Islet of Langerhans (tissue), 1 donor: ENCODE results near the gene OR2A5.
"Not testable (repeated sequence)": the region's sequence is repeated elsewhere in the genome, so short reads cannot be mapped to it uniquely, and the experiment has no call there.

Experiments used
- FAIRE-seq: peaks from one replicate; lab custom pipeline; 2011; peaks lifted over from hg19 to GRCh38; lab: Jason Lieb, UNC

The OR2A5 gene

DNA sequence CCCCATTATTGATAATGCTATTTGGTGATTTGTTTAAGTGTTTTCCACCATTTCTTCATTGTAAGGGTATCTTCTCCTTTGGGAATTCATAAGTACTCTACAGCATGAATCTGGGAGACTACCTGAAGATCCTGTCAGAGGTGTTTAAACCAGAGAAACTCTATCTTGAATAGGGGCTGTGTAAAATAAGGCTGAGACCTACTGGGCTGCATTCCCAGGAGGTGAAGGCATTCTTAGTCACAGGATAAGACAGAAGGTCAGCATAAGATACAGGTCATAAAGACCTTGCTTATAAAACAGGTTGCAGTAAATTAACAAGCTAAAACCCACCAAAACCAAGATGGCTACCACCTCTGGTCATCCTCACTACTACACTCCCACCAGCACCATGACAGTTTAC is 13.4 kb upstream of the OR2A5 start:
- FAIRE-seq, result no peak

DNA sequence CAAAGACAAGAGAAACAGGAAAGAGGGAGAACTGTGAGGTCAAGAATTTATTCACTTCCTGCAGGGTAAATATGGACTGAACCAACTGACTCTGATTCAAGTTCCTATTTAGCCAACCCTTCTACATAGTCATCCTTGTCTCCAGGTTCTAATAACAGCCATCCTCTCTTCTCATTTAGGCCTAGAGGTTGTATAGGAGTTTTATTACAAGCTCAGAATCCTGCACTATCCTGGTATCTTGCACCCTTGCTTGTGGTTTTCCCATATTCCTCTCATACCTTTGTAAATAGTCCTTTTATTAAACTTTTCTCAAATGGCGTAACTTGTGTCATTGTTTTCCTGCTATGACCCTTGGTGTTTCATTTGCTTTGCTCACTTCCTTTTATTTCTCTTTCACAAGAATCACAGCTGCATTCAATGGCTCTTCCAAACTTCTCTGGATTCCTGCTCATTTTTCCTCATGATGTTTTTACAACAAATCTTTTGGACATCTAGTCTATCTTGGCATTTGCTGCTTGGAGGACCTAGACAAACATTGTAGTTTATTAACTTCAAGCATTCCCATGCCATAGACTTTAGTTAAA is 12.4 kb upstream of the OR2A5 start:
- FAIRE-seq, result no peak

DNA sequence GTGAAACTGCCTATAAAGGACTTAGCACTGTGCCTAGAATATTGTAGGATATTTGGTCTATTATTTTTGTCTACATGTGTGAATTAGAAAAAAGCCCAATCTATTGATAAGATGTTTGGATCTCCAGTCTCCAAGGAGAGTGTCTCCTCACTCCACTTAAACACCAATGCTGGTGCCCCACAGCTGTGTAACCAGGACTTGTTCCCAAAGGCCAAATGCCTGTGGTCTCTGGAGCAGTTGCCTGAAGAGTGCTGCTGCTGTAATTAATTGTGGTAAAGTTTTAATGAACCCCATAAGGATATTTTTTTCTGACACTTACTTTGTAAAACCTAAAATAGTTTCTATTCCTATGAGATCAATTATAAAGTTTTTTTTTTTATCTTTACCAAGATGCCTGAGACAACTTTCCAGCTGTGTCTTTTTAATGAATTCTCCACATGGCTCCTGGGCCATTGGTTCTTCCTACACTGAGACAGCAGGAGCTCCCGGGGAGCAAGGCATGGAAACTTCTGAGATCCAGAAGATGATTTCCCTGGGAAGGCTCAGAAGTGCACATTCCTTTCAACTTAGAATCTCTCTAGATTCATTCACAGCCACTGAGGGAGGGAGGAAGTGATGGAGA is 11.2 kb upstream of the OR2A5 start:
- FAIRE-seq, result no peak

DNA sequence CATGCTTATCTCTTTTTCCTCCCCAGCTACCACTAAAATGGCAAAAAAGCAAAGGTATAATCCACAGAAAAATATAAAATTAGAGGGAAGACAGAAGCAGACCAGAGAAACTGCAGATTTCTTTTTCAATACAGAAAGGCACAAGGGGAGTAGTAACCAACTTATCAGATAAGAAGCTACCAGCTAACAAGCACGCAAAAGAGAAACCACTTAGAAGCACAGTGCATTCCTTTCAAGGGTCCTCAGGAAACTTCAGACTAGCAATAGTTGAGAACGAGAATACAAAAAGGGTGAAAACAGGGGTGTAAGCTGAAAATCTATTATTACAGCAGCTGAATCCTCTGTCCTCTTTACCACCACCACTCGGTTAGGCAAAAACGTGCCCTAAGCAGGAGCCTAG is 9.9 kb upstream of the OR2A5 start:
- no peak for FAIRE-seq

DNA sequence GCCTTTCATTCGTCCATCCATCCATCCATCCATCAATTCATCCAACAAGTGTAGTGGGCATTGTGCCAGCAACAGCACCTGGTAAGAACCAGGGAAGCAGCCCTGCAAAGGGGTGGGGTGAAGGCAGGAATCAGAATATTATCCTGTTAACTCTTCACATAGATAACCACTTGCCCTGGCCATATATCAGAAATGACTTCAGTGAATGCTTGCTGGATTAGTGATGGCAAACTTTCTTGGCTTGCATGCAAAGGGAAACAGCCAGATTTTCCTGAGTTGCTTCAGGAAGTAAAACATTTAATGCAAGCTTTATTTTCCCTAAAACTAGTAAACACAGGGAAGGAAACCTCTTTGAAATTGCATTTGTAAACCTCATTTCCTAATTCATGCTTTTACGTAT is 743 bp downstream of the OR2A5 start:
- FAIRE-seq, result no peak

DNA sequence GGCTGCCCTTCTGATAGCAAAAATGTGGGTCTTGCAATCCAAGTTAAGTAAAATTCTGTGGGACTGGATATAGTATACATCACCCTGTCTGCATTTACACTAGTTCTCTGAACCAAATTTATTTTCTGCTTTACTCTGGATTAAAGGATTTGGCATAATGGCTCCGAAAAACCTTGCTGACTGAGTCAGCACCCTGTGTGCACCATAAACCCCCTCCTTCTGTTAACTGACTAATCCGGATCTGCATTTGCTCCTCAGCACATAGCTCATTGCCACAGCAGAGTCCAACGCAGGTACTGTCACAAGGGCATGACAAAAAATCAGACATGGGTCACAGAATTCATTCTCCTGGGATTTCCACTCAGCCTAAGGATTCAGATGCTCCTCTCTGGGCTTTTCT is 1.3 kb downstream of the OR2A5 start:
- no peak for FAIRE-seq

DNA sequence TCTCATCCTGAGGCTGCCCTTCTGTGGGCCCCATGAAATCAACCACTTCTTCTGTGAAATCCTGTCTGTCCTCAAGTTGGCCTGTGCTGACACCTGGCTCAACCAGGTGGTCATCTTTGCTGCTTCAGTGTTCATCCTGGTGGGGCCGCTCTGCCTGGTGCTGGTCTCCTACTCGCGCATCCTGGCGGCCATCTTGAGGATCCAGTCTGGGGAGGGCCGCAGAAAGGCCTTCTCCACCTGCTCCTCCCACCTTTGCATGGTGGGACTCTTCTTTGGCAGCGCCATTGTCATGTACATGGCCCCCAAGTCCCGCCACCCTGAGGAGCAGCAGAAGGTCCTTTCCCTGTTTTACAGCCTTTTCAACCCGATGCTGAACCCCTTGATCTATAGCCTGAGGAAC is 2.1 kb downstream of the OR2A5 start:
- not testable (repeated sequence) for FAIRE-seq

DNA sequence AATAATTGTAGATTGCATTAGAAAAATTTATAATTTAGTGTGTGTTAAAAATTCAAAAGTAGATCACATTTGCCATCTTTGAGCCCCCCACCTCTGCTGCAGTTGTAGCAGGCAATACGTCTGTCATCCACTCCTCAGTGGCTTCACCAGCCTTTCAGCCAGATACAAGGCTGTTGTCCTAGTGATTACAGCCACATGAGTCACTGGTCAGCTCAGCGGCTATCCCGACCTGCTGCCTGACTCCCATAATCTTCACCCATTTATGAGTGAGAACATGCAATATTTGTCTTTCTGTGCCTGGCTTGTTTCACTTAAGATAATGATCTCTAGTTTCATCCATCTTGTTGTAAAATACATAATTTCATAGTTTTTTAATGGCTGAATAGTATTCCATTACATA is 9.2 kb downstream of the OR2A5 start:
- no peak for FAIRE-seq

DNA sequence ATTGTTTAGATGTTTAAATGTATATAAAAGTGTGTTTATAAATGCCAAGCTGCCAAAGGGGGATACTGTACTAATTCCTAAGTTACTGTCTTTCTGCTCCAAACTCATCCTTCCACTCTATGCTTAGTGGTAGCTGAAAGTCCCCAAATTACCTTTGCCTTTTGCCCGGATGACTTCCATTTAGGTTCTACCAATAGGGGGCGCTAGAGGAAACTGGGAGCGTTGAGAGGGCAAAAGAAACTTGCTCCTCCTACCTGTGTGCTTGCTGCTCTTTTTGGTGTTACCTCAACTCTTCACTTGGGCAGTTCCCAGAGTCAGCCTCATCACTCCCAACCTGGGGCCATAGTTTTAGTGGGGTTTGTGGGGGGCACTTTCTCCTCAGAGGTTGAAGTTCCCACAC is 15.0 kb downstream of the OR2A5 start:
- no peak for FAIRE-seq

DNA sequence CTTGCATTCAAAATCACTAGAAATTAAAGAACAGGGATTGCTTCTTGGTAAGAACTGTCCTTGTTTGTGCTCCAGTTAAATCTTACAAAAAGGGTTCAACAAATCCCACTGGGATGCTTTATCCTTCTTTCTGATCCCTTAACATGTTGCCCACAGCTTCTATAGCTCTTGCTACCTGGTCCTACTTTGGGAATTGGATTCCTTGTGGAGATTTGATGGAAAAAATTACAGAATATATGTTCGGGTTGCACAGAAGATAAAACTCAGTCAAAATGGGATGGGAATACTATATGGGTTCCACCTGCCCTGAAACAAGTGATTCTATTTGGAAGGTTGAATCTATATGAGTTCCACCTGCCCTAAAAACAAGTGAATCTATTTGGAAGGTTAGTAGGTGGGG is 20.8 kb downstream of the OR2A5 start, which contains the start of gene OR2A25:
OR2A25 (plus strand) TSS at position 301 of the 400 bp plus-strand sequence. CDS start 4,409 bp downstream, outside the sequence.
- FAIRE-seq, result no peak

DNA sequence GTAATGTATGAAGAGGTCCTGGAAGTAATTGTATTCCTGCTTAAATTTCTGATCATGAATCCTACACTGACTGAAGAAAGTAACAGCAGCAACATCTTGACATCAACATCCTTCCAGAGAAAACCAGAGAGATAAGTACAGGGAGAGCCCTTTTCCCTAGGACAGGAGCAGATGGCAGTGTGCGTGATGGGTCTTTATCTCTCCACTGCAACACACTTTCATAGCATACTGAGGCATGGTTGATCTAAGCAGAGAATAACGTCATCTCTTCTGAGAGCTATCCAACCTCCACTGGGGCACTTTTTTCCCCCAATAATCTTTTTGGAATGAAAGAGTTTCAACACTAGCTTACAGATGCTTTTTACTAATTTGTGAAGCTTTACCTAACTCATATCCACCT is 21.2 kb downstream of the OR2A5 start:
- FAIRE-seq, result no peak

DNA sequence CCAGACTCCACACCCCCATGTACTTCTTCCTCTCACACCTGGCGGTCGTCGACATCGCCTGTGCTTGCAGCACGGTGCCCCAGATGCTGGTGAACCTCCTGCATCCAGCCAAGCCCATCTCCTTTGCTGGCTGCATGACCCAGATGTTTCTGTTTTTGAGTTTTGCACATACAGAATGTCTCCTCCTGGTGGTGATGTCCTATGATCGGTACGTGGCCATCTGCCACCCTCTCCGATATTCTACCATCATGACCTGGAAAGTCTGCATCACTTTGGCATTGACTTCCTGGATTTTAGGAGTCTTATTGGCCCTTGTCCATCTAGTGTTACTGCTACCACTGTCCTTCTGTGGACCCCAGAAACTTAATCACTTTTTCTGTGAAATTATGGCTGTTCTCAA is 25.6 kb downstream of the OR2A5 start:
- no peak for FAIRE-seq

DNA sequence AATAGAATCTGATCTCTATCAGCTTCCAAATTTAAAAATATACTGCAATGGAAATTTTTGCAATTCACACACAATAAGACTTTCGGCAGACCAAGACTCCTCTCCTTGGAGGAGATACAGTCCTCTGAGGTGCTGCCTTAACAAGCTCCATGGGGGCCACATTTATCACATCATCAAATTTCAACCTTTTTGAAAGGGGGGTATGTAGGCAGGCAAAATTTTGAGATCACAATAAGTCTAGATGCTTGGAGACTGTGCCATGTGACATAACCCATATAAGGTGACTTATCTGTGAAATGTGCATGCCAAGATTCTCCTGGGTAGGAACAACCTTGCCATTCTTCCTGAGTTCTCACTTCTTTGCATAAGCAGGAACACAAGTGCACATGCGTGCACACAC is 37.2 kb downstream of the OR2A5 start, which contains the start of gene OR2A12:
OR2A12 (plus strand) TSS at position 301 of the 400 bp plus-strand sequence. CDS start 8,830 bp downstream, outside the sequence.
- FAIRE-seq, result no peak

DNA sequence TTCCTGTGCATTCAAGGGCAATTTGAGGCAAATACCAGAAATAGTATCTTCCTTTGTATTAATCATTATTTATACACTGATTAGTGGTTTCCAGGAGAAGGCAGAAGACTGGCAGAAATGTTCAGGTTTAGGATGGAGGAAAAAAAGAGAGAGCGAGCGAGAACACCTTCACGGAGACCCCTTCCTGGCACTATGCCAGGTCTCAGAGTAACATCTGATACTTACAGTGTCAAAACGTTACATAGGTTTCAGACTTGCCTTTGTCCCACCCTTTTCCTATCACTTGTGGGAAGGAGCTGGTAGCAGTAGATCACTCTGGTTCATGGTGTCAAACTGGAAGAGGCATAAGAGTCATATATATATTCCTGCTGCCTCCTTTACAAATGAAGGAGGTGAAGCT is 38.0 kb downstream of the OR2A5 start:
- no peak for FAIRE-seq

DNA sequence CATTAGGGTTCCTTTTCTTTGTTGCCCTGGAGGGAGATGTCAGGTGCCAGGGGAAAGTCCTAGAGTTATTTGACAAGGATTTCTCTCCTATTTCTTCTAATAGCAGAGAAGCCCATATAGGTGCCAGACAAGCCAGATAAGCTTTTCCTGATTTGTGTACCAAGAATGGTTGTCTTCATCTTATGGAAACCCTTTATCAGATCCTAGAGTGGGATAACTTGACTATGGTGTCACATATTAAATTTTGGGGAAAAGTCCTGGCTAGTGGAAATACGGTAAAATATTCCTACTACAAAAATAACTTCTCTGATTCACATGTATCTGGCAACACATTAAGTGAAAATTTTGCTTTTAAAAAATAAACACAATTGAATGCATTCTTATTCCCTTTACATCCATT is 38.5 kb downstream of the OR2A5 start:
- no peak for FAIRE-seq

DNA sequence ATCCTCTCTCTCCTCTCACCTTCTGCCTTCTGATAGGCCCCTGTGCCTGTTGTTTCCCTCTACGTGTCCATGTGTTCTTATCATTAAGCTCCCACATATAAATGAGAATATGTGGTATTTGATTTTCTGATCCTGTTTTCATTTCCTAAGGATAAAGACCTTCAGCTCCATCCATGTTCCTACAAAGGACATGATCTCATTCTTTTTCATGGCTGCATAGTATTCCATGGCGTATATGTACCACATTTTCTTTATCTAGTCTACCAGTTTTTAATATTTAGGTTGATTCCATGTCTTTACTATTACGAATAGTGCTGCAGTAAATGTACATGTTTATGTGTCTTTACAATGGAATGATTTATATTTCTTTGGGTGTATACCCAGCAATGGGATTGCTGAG is 41.9 kb downstream of the OR2A5 start:
- no peak for FAIRE-seq

DNA sequence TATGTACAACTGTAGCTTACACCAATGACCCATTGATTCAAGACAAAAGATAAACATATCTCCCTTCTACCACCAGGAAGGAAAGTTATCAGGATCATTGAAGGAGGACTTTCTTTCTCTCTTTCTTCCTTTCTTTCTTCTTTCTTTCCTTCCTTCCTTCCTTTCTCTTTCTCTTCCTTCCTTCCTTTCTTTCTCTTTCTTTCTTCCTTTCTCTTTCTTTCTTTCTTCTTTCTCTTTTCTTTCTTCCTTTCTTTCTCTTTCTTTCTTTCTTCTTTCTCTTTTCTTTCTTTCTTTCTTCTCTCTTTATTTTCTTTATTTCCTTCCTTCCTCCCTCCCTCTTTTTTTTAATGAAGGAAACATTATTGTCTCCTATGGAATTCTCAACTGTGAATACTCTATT is 50.0 kb downstream of the OR2A5 start:
- FAIRE-seq, result no peak

DNA sequence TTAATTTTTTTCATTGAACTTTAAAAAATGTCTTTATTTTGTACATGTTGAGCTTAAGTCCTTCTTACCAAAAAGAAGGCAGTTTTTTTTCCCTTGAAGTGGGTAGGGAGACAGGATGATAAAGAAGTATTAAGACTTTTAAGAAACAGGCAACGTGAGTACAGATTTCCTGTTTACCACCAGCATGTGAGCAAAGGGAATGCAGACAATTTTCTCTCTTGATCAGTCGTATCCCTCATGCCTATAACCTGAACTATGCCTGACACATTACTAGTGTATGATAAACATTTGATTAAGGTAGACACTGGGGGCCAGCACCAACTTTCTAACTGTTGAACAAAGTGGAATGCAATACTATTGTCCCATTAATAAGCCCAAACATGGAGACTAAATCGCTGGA is 51.9 kb downstream of the OR2A5 start:
- FAIRE-seq, result no peak

DNA sequence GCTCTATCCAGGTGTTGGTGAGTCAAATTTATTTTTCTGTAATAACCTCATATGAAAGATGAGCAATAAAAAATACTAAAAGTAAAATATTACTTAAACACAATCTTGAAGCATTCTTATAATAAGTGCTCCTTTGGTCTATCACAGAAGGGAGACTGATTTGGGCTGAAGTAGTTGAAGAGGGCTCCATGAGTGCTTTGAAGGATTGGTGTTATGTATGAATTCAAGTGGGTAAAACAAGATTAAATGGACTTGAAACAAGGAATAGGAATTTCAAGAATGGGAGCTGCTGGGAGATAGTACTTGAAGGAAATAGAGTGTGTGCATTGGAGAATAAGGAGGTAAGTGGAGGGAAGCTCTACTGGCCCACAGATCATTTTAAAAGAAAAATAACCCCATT is 53.3 kb downstream of the OR2A5 start:
- FAIRE-seq, result no peak

DNA sequence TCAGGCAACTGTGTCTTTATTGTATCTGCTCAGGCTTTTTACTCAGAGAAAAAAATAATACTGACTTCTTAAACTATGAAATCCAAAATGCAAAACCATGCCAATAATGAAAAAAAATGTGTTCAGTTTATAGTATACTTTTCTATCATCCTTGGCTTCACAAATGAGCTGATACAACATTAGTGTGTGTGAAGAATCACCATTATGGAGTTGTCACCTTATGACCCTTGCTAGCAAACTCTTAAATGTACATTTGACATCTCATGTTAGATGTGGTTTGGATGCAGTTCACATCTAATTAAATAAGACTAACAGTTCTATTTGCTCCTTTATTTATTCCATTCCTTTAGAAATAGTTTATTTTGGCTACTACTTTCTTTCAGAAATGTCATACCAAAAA is 56.5 kb downstream of the OR2A5 start:
- FAIRE-seq, result no peak
